Adrenal gland (tissue), 12 donors: ENCODE results near the gene OR2L2. TPM values are rescaled to one million over a fixed set of nuclear protein-coding genes. Genes with fewer than 3 reads are reported as not detected.

Source experiments
- DNase-seq, 7 donors: peaks; one replicate each; pipeline ENCODE4 v3.0.0-alpha.2; 2019 to 2020
- H3K27ac ChIP-seq, 5 donors: fragments of 200-600 bp; sonication (generic) in 4 of 5; 1 replicate in 3 of 5; 2 replicates in 2 of 5; pipeline versions ENCODE4 v1.5.1 to v1.8.0; 2016 to 2020; ENCODE audit warnings: mild to moderate bottlenecking in 1 of 5
- H3K27me3 ChIP-seq: fragments of 200-600 bp; 2 replicates; pipeline ENCODE4 v1.8.0; 2021
- H3K36me3 ChIP-seq, 2 donors: fragments of 200-600 bp; replicated peaks in 1 of 2; 1 replicate in 1 of 2; 2 replicates in 1 of 2; pipeline versions ENCODE4 v1.5.1 to v1.8.0; 2018 to 2022
- H3K4me1 ChIP-seq, 2 donors: fragments of 200-600 bp; replicated peaks in 1 of 2; 1 replicate in 1 of 2; 2 replicates in 1 of 2; pipeline versions ENCODE4 v1.5.1 to v1.8.0; 2018 to 2021
- H3K4me3 ChIP-seq, 4 donors: fragments of 200-600 bp; sonication (generic) in 3 of 4; one replicate each; pipeline ENCODE4 v1.5.1; 2016 to 2018
- H3K9me3 ChIP-seq, 3 donors: fragments of 200-600 bp; sonication (generic) in 1 of 3; replicated peaks in 1 of 3; 1 replicate in 2 of 3; 2 replicates in 1 of 3; pipeline versions ENCODE4 v1.5.1 to v1.8.0; 2016 to 2021
- CTCF ChIP-seq, 6 experiments: fragments of 450-650 bp in 4 of 6; fragments of 200-600 bp in 2 of 6; sonication (generic) in 1 of 6; IDR thresholded peaks; 1 replicate in 5 of 6; 2 replicates in 1 of 6; pipeline versions ENCODE4 v1.5.1 to v1.8.0; 2016 to 2021; ENCODE audit warnings: antibody characterized with exemption in 6 of 6, mild to moderate bottlenecking in 2 of 6, moderate library complexity in 1 of 6
- POLR2A ChIP-seq, 2 donors: fragments of 450-650 bp; IDR thresholded peaks; one replicate each; pipeline ENCODE4 v1.6.1; 2017; ENCODE audit warnings: antibody characterized with exemption in 2 of 2, mild to moderate bottlenecking in 2 of 2, moderate library complexity in 1 of 2
- WGBS, 4 donors: extraction: QIAGEN DNeasy Blood & Tissue Kit in 2 of 4; methylation state at CpG; one replicate each; pipeline versions ENCODE4 v1.1.5 to v1.1.7; 2013 to 2017; 5-methylcytosine and 5-hydroxymethylcytosine counted together
- intact Hi-C, 2 donors: fragments of 100-400 bp; cut with DNase I; formaldehyde crosslinking; loops; one replicate each; pipeline versions ENCODE4 v1.14.1 to v1.15.0; 2022 to 2023
- polyA plus RNA-seq, 3 donors: library from polyadenylated mRNA; stranded (reverse); fragments of 200-250 nt in 2 of 3; fragments of 350-450 nt in 1 of 3; fragmentation: Illumina TruSeq in 1 of 3; extraction: RNeasy Lipid Tissue Mini Kit (QIAGEN cat#74804) in 1 of 3; gene quantifications; one replicate each; pipeline ENCODE4 v1.2.3, GENCODE V29; 2013 to 2014
- total RNA-seq, 9 donors: library from RNA; depleted of rRNA in 4 of 9; stranded (reverse); fragments of >200 nt in 4 of 9; fragments of 120-200 nt in 1 of 9; fragmentation: NEBNext Ultra II Directional in 1 of 9; extraction: Animal tissue kit (Norgen Biotek cat#: 25700) in 1 of 9; gene quantifications; one replicate each; pipeline versions ENCODE4 v1.1.0 to v1.2.4, GENCODE V29; 2013 to 2023
- donor health status: healthy with polysubstance abuse.
- donor health status: Bipolar disorder and iron deficiency.
- donor health status: DM: yes; HTN: yes; CAD: no.
- donor health status: DM: no; HTN: no; CAD: no.
- donor health status: DM: no; HTN: no; CAD: no.
- donor health status: DM: yes; HTN: yes; CAD: no.

The OR2L2 gene
- total and polyA plus RNA-seq, 12 donors: 0.04 to 1.0 (median 0.39) TPM; not detected in 7

- WGBS, 4 donors: 67 to 78% (median 70%) methylated on average over 2 of the region's 2 CpGs
- intact Hi-C loops: no loop called here
These were observed 16.7 kb downstream of the OR2L2 start, which contains the start of gene OR2L3 for GRCh38 chr1:248046536-248046935. Gene OR2L3, plus strand, starts transcription at chr1:248046836. Its CDS starts 13,846 bp downstream, at chr1:248060682.

GRCh38 chr1:248047008-248047407 lies 17.1 kb downstream of the OR2L2 start:
- Histone ChIP-seq H3K9me3 (no peaks in the 10 kb centered on the region), H3K27me3 (no peaks in the 10 kb centered on the region), H3K27ac (no peak overlapping the region), H3K4me1 (no peaks in the 10 kb centered on the region), H3K36me3 (no peaks in the 10 kb centered on the region), H3K4me3 (no peak overlapping the region)
- TF ChIP-seq CTCF (IDR thresholded peaks at IDR 0.05) (no peak), POLR2A (IDR thresholded peaks at IDR 0.05) (no peak)
- DNase-seq: no peak
- intact Hi-C loops: no loop called here
- 38 to 56% (median 46%) methylated on average over 1 of the region's 1 CpG for WGBS, 4 donors

More at GRCh38 chr1:248046536-248046935, 16.7 kb downstream of the OR2L2 start, which contains the start of gene OR2L3:
- H3K27ac ChIP-seq: no peak within 1 kb of the TSS
- no peaks in the 10 kb centered on the region for H3K36me3 ChIP-seq
- H3K4me3 ChIP-seq: no peak within 1 kb of the TSS
- H3K9me3 ChIP-seq: no peaks in the 10 kb centered on the region
- TF ChIP-seq POLR2A (IDR thresholded peaks at IDR 0.05): no peak
- no peak for TF ChIP-seq CTCF (IDR thresholded peaks at IDR 0.05)
- no peaks in the 10 kb centered on the region for H3K4me1 ChIP-seq
- no peaks in the 10 kb centered on the region for H3K27me3 ChIP-seq
- DNase-seq: no peak

- TF ChIP-seq POLR2A (IDR thresholded peaks at IDR 0.05) (no peak), CTCF (IDR thresholded peaks at IDR 0.05) (no peak)
- Histone ChIP-seq H3K4me1 (no peaks in the 10 kb centered on the region), H3K9me3 (no peaks in the 10 kb centered on the region), H3K36me3 (no peaks in the 10 kb centered on the region), H3K27me3 (no peaks in the 10 kb centered on the region), H3K4me3 (no peak overlapping the region), H3K27ac (no peak overlapping the region)
- intact Hi-C loops: no loop called here
- DNase-seq: no peak
These were observed 24.8 kb downstream of the OR2L2 start for GRCh38 chr1:248054671-248055070.

- H3K4me1 ChIP-seq: no peaks in the 10 kb centered on the region
- no peak overlapping the region for H3K27ac ChIP-seq
- intact Hi-C loops: no loop called here
- H3K9me3 ChIP-seq: no peaks in the 10 kb centered on the region
- H3K4me3 ChIP-seq: no peak overlapping the region
- TF ChIP-seq CTCF (IDR thresholded peaks at IDR 0.05): no peak
- no peak for TF ChIP-seq POLR2A (IDR thresholded peaks at IDR 0.05)
- WGBS, 4 donors: 63 to 87% (median 67%) methylated on average over 2 of the region's 2 CpGs
- H3K36me3 ChIP-seq: no peaks in the 10 kb centered on the region
- no peak for DNase-seq
- no peaks in the 10 kb centered on the region for H3K27me3 ChIP-seq
These were observed 25.4 kb downstream of the OR2L2 start for GRCh38 chr1:248055261-248055660.
